Kidney capillary endothelial cell (primary cell): Measurements from ENCODE around the gene CCDC85A.

Experiments used
- DNase-seq: peaks from one replicate; pipeline ENCODE4 v3.0.0-alpha.2; 2018; ENCODE audit warnings: low spot score

The CCDC85A gene

DNA sequence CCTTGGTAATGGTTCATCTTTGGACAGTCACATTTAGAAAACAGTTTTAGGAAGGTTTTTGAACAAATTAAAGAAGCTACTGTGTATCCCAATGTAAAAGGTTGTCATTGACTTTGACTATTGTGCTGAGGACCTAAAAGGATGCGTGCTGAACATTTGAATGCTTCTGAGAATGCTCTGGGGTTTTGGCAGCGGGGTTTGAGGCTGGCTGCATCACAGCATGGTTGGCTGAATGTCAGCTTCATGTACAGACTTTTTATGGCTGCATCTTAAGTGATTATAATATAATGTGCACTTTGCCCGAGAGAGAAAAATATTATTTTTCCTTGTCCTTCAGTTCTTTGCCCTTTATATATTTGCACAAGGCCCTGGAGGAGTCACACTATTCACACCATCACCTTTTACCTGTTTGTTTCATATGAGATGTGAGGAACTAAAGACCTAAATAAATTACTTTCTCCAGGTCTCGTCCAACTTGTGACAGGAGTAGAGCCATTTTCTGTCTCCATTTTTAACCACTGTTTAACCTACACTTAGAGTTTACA lies 125.9 kb downstream of the CCDC85A start:
- DNase-seq = no peak

DNA sequence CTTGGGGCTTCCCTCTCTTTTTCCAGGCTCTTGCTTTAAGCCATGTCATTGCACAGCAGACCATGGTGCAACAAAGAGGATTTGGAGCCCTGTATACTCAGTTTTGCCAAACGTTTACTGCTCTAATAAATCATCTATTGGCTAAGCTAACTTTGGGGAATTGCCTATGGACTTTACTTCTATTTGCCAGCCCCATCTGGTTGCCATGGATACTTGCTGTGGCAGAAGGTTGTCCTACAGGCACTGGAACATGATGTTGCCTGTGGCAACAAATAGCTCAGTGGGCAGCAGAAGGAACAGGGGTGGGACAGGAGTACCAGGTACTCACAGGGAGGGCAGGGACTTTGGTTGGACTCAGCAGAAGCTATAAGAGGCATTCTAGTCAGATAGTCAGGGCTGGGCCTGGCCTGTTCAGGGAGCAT lies 129.7 kb downstream of the CCDC85A start:
- no peak for DNase-seq

DNA sequence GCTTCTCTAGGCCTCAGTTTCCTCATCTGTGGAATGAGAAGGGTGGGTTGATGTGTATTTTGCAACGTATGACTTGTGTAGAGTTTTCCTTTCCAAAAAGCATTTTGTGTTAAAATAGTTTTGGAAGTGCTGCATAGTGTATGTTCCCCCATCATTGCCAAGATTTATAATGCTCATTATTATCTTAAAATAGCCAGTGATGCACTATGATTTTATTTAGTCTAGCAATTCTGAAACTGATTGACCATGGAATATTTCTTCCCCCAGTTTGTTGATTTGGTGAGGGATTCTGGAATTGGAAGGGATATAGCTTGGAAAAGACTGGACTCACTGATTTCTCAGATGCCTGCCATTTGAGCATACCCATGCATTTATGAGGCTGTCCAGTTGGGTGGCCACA lies 130.6 kb downstream of the CCDC85A start:
- no peak for DNase-seq

DNA sequence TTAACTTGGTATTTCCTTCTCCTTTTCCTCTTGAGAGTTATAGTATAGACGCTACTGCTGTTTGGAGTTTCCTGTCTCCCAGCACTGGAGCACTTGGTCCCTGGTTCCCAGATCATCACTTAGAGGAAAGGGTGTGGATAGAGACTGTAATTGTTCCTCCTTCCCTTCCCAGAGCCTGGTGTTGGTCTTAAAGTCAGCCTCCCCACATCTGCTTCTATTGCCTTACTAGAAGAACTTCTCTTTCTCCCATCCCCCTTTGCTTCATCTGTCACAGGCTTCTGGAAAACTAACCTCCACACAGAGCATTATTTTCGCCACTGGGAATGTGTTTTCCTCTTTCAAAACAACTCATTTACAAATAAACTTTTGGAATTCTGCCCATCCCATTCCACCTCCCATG lies 131.0 kb downstream of the CCDC85A start:
- DNase-seq = no peak

DNA sequence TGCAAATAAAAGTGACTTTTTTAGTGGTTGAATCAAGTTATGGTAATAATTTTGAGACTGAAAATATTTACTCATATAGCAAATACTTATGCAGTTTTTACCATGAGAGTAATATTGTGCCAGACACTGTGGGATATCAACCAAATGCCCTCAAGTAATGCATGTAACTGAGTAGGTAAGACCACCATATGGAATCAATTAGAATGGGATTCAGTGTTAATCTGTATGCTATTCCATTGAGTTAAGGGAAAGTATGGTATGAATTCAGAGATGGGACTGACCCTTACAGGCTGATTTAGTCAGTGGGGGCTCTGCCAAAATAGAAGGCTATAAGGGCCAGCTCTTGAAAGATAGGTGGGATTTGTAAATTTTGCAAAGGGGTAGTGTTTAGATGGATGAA lies 131.6 kb downstream of the CCDC85A start:
- no peak for DNase-seq

DNA sequence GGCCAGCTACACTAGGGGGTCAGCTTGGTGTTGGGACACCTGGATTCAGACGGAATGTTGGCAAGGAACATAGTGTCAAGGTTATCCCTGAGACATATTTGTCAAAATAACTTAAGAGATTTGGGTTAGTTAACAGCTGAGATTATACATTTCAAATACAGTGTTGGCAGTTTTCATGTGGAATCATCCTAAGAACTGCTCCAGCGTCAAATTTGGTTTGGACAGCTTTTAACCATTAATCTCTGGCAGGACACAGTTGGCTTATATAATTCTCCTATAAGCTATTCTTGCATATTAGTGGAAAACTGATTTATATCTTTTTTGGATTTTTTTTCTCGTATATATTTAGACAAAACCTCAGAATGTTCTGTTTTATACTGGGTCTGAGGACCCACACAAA lies 132.2 kb downstream of the CCDC85A start:
- DNase-seq = no peak

DNA sequence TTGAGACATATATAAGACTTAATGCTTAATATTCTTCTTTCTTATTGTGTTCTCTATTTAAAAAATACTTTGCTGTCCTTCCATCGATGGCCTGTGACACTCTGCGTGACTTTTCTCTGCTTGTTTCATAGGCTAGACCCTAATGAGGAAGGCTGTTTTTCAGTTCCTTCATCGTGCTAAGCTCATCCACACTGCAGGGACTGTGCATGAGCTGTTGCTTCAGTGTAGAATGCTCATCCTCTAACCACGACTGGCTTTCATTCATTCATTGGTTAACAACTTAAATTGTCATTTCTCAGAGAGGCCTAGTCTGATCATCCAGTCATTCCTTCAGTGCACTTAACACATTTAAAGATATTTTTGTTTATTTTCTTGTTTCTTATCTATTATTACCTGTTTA lies 134.4 kb downstream of the CCDC85A start:
- DNase-seq = no peak

DNA sequence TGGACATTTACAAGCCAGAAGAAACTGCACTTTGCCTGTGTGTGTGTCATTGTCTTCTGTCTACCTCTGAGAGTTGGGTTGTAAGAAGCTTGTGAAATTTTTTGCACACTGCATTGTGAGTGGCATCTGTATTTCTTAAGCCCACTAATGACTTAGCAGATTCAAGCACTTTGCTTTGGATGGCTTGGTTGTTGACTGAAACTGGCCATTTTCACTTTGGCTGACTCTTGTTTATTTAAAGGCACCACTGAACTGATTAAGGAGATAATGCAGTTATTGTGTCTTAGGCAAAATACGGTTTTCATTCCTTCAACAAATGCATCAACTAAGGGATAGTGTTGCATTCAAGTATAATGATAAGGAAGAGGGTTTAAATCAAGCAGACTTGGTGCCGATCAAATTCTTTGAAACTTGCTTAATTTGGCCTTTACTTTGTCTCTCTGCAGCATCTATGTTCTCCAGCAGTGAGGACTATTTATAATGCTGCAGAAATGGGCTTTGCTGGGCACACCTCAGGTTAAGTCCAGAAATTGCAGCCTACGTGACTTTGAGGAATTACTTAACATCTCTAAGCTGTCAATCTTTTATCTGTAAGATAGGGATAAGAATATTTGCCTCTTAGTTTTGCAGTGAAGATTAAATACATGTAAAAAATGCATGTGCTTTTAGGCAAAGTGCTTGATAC lies 142.0 kb downstream of the CCDC85A start:
- DNase-seq = no peak

DNA sequence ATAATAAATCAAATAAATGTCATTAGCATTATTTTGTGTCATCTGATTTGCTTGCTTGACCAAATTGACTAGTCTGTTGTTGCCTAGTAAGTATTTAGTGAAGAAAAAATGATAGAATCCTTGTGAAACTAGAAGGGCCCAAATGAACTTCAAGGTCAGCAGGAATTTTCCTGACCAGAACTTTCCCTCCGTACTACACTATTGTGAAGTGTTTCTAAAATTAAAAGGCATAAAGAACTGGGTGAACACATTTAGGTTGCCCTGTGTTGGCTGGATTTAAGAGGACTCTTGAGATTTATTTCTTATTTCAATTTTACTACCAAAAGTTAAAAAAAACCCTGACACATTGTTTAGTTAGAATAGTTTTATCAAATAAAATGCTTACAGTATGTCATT lies 142.6 kb downstream of the CCDC85A start:
- DNase-seq = no peak

DNA sequence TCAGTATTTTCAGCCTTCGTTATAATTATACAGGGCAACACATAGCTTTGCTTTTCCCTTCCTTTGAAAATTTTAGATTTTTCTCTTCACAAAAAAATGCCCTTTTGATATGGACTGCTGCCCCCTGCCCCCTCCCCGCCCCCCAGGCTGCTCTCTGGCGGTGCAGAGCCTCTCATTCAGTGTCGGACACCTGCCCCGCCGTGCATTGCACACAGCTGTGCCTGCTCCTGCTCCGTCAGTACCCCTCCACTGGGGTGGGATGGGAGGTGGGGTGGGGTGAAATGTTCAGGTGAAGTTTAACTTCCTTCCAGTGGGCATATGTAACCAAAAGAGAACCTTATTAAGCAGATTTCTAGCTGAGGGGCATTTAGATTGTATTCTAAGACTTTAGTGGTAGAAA lies 148.0 kb downstream of the CCDC85A start:
- no peak for DNase-seq

DNA sequence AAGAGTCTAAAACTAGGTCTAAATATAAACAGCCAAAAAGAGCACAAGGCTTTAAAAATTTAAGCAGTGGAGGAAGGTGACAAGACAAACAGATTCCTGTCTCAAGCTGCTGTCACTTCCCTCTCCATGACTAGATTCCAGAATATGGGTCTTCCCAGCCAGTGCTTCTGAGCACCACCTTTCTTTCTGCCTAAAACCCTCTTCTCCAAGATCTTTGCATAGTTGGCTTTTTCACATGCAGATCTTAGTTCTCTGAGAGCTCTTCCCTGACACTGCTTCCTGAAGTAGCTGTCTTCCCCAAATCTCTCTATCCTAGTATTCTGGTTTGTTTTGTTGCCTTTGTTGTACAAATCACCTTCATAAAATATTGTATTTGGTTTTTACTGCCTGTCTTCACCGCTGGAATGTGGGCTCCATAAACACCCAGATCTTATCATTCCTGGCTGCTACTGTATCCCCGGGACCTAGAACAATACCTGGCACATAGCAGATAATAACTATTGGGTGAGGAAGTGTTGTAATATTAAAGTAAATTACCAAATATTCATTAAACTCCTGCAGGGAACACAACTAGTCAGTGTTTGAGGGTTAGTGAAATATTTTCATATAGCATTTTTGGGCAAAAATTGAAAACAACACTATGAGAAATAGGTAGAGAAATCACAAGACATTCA lies 150.2 kb downstream of the CCDC85A start:
- DNase-seq = no peak

DNA sequence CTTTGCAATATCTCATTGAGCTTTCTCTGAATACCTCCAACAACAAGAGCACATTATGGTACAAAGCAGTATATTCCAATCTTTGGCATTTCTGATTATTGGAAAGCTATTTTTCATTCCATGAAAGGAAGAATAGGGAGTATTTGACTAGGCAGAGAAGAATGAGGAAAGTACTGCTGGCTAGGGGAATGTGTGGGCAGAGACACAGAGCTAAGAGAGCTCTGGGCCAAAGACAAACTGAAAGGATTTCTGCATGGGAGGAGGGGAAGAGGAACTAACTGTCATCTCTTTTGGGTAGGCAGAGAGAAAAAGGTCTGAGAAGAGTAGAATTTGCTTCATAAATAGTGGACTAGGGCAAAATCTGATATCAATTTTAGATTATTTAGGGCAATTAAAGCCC lies 150.8 kb downstream of the CCDC85A start:
- DNase-seq = no peak

DNA sequence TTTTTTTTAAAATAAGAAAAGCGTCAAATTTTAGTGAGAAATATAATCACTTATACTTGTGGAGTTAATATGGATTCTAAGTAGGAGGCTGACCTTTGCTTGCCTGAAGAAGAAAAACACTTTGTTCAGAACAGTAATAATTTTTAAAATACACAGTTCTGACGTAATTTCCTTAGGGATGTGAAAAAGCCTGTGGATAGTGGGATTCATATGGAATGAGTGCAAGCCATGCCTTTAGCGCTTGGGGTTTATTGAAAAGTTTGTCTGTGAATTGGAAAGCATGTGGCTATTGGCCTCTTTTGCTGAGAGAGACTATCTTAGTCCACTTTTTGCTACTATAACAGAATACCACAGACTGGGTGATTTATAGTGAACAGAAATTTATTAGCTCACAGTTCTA lies 151.3 kb downstream of the CCDC85A start:
- DNase-seq = no peak

DNA sequence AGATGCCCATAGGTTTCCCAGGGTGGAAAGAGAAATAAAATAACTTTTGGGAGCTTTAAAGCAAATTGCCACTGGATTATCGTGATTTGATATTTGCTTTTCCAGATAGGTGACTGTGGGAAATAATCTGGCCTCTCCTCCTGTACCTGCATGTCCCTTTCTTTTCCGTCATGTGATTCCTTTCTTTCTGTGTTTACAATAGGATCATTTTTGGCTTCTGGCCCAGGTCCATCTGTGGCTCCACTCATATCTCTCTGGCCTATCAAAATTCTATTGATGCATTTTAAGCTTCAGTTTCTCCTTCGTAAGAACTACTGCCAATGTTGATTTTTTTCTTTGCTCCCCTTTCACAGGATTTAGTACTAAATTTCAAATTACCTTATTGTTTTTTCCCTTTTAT lies 153.6 kb downstream of the CCDC85A start:
- DNase-seq = no peak

DNA sequence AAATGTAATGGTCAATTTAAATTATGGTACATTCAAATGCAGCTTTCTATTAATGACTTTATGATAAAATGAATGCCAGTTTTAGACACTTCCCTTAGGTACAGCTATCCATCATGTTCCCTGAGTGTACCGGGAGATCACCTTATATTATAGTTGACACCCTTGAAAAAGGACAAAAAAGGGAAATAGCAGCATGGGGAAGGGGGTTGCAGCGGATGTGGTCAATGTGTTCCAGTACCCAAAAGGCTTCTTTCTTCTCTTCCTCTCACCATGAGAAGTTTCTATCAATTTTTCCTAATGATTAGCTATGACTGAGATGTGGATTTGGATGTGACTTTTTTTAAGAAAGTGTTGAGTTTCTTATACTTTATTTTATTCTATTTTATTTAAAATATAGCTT lies 154.4 kb downstream of the CCDC85A start:
- DNase-seq = no peak

DNA sequence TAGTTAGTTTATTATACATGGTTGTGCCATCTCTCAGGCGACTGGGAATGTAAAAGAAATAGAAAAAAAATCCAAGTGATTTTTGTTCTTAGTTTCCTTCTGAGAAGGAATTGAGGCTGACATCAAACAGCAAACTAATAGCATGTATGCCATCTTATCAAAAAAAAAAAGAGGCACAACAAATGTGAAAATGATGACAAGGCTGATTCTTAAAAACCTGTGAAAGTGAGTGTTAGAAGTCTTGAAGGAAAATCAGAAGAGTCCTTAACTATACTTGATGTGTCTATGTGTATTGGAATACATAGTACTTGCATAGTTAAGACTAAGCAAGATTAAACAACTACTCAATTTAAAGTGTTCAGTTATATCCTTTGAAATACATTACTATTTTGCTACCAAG lies 161.0 kb downstream of the CCDC85A start:
- no peak for DNase-seq

DNA sequence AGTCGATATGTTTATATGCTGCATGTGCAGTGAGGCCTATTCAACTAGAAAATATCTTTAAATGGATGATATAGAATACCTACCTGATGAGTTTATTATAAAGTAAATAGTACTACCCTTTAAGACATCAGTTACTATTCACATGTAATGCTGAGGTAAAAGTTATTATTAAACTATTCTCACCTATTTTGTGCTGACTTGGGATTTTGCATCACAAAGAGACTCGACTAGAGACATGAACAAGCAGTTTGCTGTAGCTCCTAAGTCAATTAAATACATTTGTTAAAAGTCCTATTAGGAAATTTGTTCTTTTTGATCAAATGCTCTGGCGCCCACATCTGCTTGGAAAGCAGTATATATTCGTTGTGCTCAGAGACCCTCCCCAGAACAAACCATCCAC lies 164.1 kb downstream of the CCDC85A start:
- DNase-seq = no peak

DNA sequence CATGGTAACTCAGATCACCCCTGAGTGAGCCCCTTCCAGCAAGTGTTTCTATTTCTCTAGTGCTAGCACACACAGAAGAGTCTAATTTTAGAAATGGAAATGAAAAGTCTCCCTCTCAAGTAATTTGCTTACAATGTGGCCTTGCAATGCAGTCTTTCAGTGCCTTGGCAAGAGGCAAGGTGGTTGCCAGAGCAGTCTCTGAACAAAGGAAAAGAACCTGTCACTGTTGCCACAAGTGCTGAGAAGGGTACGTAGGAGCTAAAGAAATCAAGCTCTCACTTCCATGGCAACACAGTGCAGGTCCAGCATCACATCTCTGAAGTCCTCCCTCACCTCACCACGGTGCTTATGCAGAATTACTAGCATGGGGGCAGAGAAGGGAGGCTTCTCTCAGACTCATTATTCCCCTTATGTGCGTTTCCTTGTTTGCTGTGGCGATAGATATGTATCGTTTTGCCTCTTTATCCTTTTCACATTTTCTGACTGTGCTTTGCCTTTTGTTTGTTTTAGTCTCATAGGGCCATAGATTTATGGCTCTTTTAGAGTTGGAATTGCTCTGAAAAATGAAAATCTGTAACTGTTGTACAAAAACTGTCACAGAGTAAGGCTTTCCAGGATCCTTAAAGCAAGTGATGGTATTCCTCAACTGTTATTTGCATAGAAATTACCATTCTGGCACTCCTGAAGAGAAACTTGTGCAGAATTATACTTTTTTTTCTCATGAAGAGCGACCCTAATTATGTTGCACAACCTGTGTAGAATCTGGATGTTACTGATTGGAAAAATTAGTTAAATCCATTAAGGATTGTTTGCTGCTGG lies 164.8 kb downstream of the CCDC85A start:
- no peak for DNase-seq

DNA sequence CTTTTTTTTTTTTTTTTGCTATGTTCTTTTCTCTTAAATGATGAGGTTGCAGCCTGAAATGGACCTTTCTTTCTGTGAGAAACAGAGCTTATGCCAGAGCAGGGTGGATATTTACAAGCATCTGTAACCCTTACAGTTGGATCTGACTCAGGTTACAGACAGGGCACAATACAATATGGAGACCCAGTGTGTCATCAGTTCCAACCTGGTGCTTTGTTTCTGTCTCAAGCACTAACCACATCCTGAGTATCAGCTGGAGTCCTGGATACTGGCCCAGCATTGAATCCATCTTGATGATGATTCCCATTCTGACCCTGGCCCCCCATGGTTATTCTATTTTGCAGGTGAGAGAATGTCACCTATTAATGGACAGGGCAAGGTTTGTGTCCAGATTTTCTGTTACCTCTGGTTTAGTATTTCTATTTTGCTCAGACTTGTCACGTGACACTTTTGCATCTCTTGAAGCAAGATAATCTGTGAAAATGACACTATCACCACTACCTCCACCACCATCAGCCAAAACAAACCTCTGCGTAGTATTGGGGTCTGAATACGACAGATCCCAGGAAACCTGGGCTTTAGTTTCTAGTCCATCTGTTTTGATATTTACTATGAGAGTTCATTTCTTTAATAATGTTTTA lies 174.0 kb downstream of the CCDC85A start:
- DNase-seq = no peak

DNA sequence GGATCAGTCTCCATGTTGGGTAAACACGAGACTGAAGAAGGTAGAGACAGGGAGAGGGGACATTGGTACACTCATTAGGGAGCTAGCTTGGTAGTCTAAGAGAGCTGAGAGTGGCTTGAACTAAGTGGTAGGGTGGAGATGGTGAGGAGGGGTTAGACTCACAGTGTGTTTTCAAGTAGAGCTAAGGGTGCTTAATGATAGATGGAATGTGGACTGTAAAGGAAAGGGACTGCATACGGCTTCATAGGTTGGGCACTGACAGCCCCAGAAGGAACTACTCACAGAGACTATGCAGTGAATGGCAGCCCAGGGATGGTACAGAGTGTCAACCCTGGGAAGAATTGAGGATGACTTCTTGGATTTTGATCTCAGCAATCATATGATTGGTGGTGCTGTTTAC lies 178.1 kb downstream of the CCDC85A start:
- DNase-seq = no peak

DNA sequence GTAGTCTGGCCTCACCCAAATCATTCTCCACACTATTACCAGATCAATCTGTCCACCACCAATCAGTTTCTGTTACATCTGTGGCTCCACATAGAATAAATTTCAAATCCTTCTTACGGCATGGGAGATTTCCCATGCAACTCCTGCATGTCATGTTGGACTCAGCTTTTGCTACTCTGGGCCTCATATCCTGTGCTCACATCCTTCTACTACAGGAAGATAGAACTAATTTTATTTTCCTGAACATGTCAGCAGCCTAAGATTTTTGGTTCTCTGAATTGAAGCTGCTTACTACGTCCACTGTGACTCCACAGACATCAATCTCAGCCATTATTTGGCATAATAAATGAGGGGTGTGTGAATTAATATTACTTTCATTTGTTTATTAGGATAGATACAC lies 181.1 kb downstream of the CCDC85A start:
- DNase-seq = no peak

DNA sequence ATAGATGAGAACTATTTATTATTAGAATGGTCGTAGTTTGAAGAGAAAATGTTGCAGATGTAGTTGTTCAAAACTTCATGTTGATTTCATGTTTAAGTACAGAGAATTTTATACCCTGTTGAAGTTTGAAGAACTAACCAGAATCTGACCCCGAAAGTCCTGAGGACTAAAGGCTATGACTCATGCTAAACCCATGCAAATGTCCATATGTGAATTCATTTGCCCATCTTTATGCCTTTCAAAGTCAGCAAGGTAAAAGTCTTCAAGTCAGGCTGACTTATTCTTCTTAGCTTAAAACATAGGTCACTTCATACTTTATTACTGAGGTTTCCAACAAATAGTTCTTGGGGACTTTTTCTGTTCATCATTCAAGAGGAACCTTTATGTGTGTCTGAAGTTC lies 185.5 kb downstream of the CCDC85A start:
- DNase-seq = no peak
